NCI-H128 (cell line): ENCODE measurements around the gene XRCC4.
"Not testable (repeated sequence)": the region's sequence is repeated elsewhere in the genome, so short reads cannot be mapped to it uniquely, and the experiment has no call there.

Experiments used
- DNase-seq: peaks from one replicate; lab custom pipeline; 2025; ENCODE audit not compliant: unreplicated experiment; lab: John Stamatoyannopoulos, UW

XRCC4 gene

GRCh38 chr5:83256091-83256780 is 178.9 kb downstream of the XRCC4 start:
- DNase-seq = no peak

GRCh38 chr5:83257684-83258083 is 180.3 kb downstream of the XRCC4 start:
- DNase-seq = not testable (repeated sequence)

- no peak for DNase-seq
Measured at GRCh38 chr5:83265318-83265717, 188.0 kb downstream of the XRCC4 start.

GRCh38 chr5:83270311-83270710 is 193.0 kb downstream of the XRCC4 start:
- DNase-seq = no peak

GRCh38 chr5:83277154-83277553 is 199.8 kb downstream of the XRCC4 start:
- no peak for DNase-seq

GRCh38 chr5:83277953-83278352 is 200.6 kb downstream of the XRCC4 start:
- no peak for DNase-seq

GRCh38 chr5:83281176-83281575 is 203.8 kb downstream of the XRCC4 start:
- DNase-seq = no peak

- no peak for DNase-seq
Measured at GRCh38 chr5:83281658-83282057, 204.3 kb downstream of the XRCC4 start.

GRCh38 chr5:83283761-83284160 is 206.4 kb downstream of the XRCC4 start:
- DNase-seq = no peak

GRCh38 chr5:83285661-83286398 is 208.5 kb downstream of the XRCC4 start:
- no peak for DNase-seq

GRCh38 chr5:83294246-83294645 is 216.9 kb downstream of the XRCC4 start:
- DNase-seq = no peak

GRCh38 chr5:83299353-83299752 is 222.0 kb downstream of the XRCC4 start:
- no peak for DNase-seq

- no peak for DNase-seq
Measured at GRCh38 chr5:83306572-83307241, 229.4 kb downstream of the XRCC4 start.

GRCh38 chr5:83312663-83313062 is 235.3 kb downstream of the XRCC4 start:
- no peak for DNase-seq

GRCh38 chr5:83313436-83313835 is 236.1 kb downstream of the XRCC4 start:
- DNase-seq = no peak

- no peak for DNase-seq
Measured at GRCh38 chr5:83321483-83322055, 244.2 kb downstream of the XRCC4 start.

- no peak for DNase-seq
Measured at GRCh38 chr5:83322273-83322924, 245.1 kb downstream of the XRCC4 start.

- DNase-seq = no peak
Measured at GRCh38 chr5:83323557-83324180, 246.3 kb downstream of the XRCC4 start.

GRCh38 chr5:83331842-83332241 is 254.5 kb downstream of the XRCC4 start:
- DNase-seq = no peak

- DNase-seq = no peak
Measured at GRCh38 chr5:83337453-83338035, 260.2 kb downstream of the XRCC4 start.
